ENCODE results near the gene COL23A1.
"Not testable (repeated sequence)": the region's sequence is repeated elsewhere in the genome, so short reads cannot be mapped to it uniquely, and the experiment has no call there.

Gene COL23A1

GRCh38 chr5:178249191-178249989 is 340.8 kb downstream of the COL23A1 start:
- DNase-seq (ENCODE audit: low read depth in 2 of 2, low spot score in 1 of 2): no peak

DNA sequence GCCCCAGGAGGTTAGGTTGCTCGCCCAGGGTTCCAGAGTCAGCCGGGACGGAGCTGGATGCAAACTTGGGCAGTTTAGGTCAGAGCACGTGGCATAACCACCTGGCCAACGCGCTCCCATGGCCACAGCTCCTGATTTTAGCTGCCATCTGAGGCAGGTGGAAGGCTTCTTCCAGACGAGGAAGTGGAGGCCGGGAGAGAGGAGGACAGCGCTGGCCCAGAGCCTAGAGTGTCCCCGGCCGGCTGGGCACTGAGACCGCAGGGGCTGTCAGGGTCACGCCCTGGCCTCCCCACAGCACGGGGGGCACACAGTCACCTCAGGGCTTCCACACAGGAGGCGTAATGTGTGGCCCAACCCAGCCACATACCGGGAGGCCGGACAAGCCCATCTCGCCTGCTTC is 341.4 kb downstream of the COL23A1 start:
- DNase-seq (ENCODE audit: low read depth in 2 of 2, low spot score in 1 of 2): no peak

- no peak for DNase-seq (ENCODE audit: low read depth in 2 of 2, low spot score in 1 of 2)
Observed at GRCh38 chr5:178247481-178248456, 342.4 kb downstream of the COL23A1 start.

DNA sequence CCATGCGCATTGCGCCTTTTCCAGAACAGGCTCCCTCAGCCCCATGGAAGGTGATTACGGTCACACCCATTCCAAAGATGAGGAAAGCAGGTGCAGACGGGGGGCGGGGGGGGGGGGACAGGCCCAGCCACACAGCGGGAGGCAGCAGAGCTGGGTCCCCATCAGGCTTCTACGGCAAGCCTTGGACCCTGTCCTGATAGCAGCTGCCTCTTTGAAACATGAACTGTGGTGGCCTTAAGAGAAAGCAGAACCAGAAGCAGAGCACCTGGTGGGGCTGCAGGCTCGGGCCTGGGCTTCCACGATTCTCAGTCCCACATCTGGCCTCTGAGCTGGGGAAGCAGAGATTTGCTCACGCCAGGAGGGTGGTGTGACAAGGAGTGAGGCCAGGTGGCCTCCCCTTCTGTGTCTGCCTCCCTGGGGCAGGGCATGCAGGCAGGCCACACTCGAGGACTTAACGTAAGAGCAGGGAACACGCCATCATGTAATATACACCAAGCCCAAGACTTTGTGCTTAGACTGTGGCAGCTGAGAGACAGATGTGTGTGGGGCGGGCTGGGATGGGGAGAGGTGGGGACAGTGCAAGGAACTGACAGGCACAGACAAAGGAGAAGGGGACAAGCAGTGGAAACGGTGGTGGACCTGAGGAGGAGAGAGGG is 343.4 kb downstream of the COL23A1 start:
- DNase-seq (ENCODE audit: low read depth in 2 of 2, low spot score in 1 of 2): no peak

- no peak for DNase-seq (ENCODE audit: low read depth in 2 of 2, low spot score in 1 of 2)
Observed at GRCh38 chr5:178245389-178245788, 344.8 kb downstream of the COL23A1 start.

DNA sequence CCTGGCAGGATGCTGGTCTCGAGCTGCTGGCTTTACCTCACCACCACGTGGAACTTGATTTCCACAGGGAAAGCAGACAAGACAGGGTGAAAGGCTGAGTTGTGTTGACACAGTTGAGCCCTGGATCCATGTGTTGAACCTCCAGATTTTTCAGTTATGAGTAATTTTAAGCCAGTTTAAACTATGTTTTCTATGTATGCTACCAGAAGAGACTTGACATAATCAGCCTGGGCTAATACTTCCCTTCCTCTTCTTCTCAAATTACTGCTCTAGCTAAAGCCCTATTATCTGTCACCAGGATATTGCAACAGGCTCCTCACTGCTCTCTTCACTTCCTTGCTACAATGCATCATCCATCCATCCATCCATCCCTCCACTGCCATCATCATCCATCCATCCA is 345.6 kb downstream of the COL23A1 start:
- no peak for DNase-seq (ENCODE audit: low read depth in 2 of 2, low spot score in 1 of 2)

GRCh38 chr5:178242416-178242815 is 347.8 kb downstream of the COL23A1 start:
- DNase-seq (ENCODE audit: low read depth in 2 of 2, low spot score in 1 of 2): no peak

- no peak for DNase-seq (ENCODE audit: low read depth in 2 of 2, low spot score in 1 of 2)
Observed at GRCh38 chr5:178241688-178242231, 348.4 kb downstream of the COL23A1 start.

GRCh38 chr5:178241231-178241663 is 348.9 kb downstream of the COL23A1 start:
- DNase-seq (ENCODE audit: low read depth in 2 of 2, low spot score in 1 of 2): no peak

- DNase-seq (ENCODE audit: low read depth in 2 of 2, low spot score in 1 of 2): no peak
Observed at GRCh38 chr5:178240766-178241165, 349.4 kb downstream of the COL23A1 start.

- DNase-seq (ENCODE audit: low read depth in 2 of 2, low spot score in 1 of 2): no peak
Observed at GRCh38 chr5:178240341-178240741, 349.9 kb downstream of the COL23A1 start.

DNA sequence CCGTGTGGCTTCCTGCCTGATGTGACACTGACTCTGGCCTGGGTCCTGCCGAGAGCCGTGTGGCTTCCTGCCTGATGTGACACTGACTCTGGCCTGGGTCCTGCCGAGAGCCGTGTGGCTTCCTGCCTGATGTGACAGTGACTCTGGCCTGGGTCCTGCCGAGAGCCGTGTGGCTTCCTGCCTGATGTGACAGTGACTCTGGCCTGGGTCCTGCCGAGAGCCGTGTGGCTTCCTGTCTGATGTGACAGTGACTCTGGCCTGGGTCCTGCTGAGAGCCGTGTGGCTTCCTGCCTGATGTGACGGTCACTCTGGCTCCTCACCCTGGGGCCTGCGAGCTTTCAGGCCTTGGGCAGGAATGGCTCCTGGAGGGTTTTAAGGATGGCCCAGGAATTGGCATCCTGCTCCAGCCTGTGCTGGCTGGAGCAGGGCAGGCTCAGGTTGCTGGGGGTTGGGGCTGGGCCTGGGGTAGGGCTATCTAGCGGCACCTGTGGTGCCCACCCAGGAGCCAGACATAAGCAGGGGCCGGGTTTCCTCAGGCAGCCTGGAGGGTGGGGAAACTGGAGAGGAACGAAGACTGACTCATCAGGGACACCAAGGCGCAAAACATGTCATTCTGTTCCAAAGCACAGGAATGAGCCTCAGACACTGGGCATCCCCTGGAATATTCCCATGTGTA is 350.4 kb downstream of the COL23A1 start:
- DNase-seq (ENCODE audit: low read depth in 2 of 2, low spot score in 1 of 2): not testable (repeated sequence)

- no peak for DNase-seq (ENCODE audit: low read depth in 2 of 2, low spot score in 1 of 2)
Observed at GRCh38 chr5:178238711-178239592, 351.2 kb downstream of the COL23A1 start.

GRCh38 chr5:178238313-178238635 is 351.9 kb downstream of the COL23A1 start:
- no peak for DNase-seq (ENCODE audit: low read depth in 2 of 2, low spot score in 1 of 2)

DNA sequence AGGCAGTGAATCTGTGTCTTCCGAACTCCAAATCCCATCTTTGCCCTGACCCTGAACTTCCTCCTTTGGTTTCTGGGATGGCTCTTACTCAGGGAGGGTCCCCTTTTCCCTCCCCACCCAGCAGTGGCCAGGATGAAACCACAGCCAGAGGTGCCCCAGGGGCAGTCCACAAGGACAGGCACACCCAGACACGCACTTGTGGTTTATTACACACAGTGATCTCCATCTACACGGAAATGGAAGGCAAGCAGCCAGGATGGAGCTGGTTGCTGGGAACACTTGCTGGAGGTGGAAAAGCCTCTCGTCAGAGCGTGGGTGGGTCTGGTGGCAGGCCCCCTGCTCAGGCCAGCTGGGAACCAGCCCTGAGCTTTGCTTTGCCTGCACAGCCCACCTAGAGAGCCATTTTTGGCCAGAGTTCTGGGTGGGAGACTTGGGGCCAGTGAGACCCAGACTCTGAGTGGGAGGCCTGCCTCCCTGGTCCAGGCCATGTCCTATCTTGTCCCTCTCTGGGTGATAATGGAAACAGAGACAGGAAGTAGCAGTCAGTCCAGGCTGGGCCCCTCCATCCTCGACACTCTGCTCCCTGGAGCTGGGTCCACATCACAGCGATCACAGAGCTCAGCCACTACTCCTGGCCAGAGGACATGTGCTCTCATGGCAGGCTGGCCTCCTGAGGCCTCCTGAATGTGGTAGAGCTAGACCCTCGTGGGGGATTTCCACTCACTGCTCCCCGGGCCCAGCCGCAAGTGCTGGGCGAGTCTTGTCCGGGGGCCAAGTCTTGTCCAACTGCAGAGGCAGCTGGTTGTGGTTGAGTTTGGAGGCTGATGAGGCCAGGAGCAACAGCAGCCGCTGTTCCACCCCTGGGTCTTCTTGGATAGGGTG is 352.5 kb downstream of the COL23A1 start:
- DNase-seq (ENCODE audit: low read depth in 2 of 2, low spot score in 1 of 2): no peak

- DNase-seq (ENCODE audit: low read depth in 2 of 2, low spot score in 1 of 2): no peak
Observed at GRCh38 chr5:178236679-178237078, 353.5 kb downstream of the COL23A1 start.

- no peak for DNase-seq (ENCODE audit: low read depth in 2 of 2, low spot score in 1 of 2)
Observed at GRCh38 chr5:178236126-178236525, 354.1 kb downstream of the COL23A1 start.

DNA sequence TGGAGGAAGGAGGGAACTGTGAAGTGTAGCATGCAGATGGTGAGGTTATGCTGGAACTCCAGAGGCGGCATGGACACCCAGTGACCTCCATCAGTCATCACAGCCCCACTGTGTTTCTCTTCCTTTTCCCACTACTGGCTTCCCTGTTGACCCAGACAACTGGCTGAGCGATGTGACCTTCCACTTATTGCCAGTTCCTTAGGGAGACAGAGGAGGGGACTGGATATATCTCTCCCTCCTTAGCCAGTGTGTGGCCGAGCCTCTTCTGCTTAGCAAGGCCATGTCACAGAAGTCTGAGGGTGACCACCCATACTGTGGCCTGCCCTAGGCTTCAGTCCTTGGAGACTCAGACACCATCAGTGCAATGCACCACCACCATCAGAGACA is 354.6 kb downstream of the COL23A1 start:
- DNase-seq (ENCODE audit: low read depth in 2 of 2, low spot score in 1 of 2): no peak

Measured in stimulated activated CD8-positive, alpha-beta memory T cell treated with anti-CD3 and anti-CD28 coated beads, Interleukin-4, amount 100 ng/mL, for 4 hours (primary cell).